SK-N-SH treated with all-trans-retinoic acid at 6 μM for 48 hours (cell line): Measurements from ENCODE around the gene LRFN2.

Experiments
- CSRNP3 ChIP-seq: fragments of 250-450 bp; sonication (Bioruptor Pico); IDR thresholded peaks from 2 replicates; pipeline ENCODE4 v1.5.1; 2021; ENCODE audit warnings: mild to moderate bottlenecking, moderate library complexity
- ESRRG ChIP-seq: fragments of 250-450 bp; sonication (Bioruptor Pico); IDR thresholded peaks from 2 replicates; pipeline ENCODE4 v1.6.1; 2021; ENCODE audit warnings: mild to moderate bottlenecking
- TOX ChIP-seq: fragments of 250-450 bp; sonication (Bioruptor Pico); IDR thresholded peaks from 2 replicates; pipeline ENCODE4 v1.8.0; 2021; ENCODE audit warnings: mild to moderate bottlenecking, moderate library complexity, borderline replicate concordance
- ZFP30 ChIP-seq: fragments of 450-650 bp; formaldehyde crosslinking; IDR thresholded peaks from 2 replicates; pipeline ENCODE4 v1.5.0; 2022; ENCODE audit warnings: mild to moderate bottlenecking, moderate library complexity
- ZNF8 ChIP-seq: fragments of 450-650 bp; formaldehyde crosslinking; IDR thresholded peaks from 2 replicates; pipeline ENCODE4 v1.5.0; 2020; ENCODE audit warnings: mild to moderate bottlenecking, moderate library complexity

GRCh38 chr6:40406175-40406574, 181.0 kb downstream of the LRFN2 start:
- TF ChIP-seq ZFP30 (CRISPR knock-in tag) (no peak), ZNF8 (CRISPR knock-in tag) (no peak), ESRRG (no peak), TOX (CRISPR knock-in tag) (no peak), CSRNP3 (no peak)
